Common myeloid progenitor, CD34-positive (primary cell): ENCODE measurements around the gene ANKRD42.

Source experiments
- CTCF ChIA-PET: fragments of 350-600 bp; sonication (Branson Sonifier 250); formaldehyde crosslinking; loops from one replicate; lab custom pipeline; 2021; ENCODE audit warnings: antibody characterized with exemption; lab: Charles Lee
- POLR2A ChIA-PET: fragments of 350-600 bp; sonication (Branson Sonifier 250); formaldehyde crosslinking; loops from one replicate; lab custom pipeline; 2021; ENCODE audit warnings: antibody characterized with exemption; lab: Charles Lee
- DNase-seq, 3 donors: peaks; one replicate each; pipeline versions ENCODE4 v3.0.0 to v3.0.0-alpha.2; 2013
- H3K27ac ChIP-seq, 2 experiments: 1 replicate in 1 of 2; 2 replicates in 1 of 2; pipeline ENCODE4 v1.7.0; 2013; ENCODE audit warnings: inconsistent platforms in 2 of 2, low read length in 2 of 2, mild to moderate bottlenecking in 2 of 2, low read depth in 1 of 2, moderate library complexity in 1 of 2; ENCODE audit not compliant: severe bottlenecking in 2 of 2, insufficient read depth in 1 of 2, poor library complexity in 1 of 2
- H3K27me3 ChIP-seq, 5 experiments: replicated peaks in 2 of 5; 1 replicate in 3 of 5; 2 replicates in 2 of 5; pipeline versions ENCODE4 v1.6.1 to v1.7.0; 2013; ENCODE audit warnings: low read length in 4 of 5, mild to moderate bottlenecking in 2 of 5, moderate library complexity in 2 of 5, inconsistent platforms in 1 of 5; ENCODE audit not compliant: insufficient read depth in 5 of 5, control insufficient read depth in 4 of 5
- H3K36me3 ChIP-seq, 4 experiments: 1 replicate in 2 of 4; 2 replicates in 2 of 4; pipeline versions ENCODE4 v1.6.1 to v1.7.0; 2013; ENCODE audit warnings: low read length in 3 of 4, control low read depth in 1 of 4, mild to moderate bottlenecking in 1 of 4; ENCODE audit not compliant: control insufficient read depth in 4 of 4, insufficient read depth in 4 of 4
- H3K4me1 ChIP-seq, 4 experiments: 1 replicate in 3 of 4; 2 replicates in 1 of 4; pipeline versions ENCODE4 v1.6.1 to v1.7.1; 2013; ENCODE audit warnings: low read length in 3 of 4, mild to moderate bottlenecking in 3 of 4, control low read depth in 1 of 4, inconsistent platforms in 1 of 4, moderate library complexity in 1 of 4; ENCODE audit not compliant: control insufficient read depth in 4 of 4, insufficient read depth in 4 of 4; ENCODE audit errors: control extremely low read depth in 1 of 4
- H3K4me3 ChIP-seq, 7 experiments: 1 replicate in 4 of 7; 2 replicates in 3 of 7; pipeline versions ENCODE4 v1.5.1 to v1.7.0; 2013; ENCODE audit warnings: mild to moderate bottlenecking in 7 of 7, low read length in 6 of 7, moderate library complexity in 6 of 7, inconsistent platforms in 2 of 7, low read depth in 2 of 7, control low read depth in 1 of 7; ENCODE audit not compliant: insufficient read depth in 4 of 7, control insufficient read depth in 1 of 7; ENCODE audit errors: extremely low read depth in 1 of 7
- H3K9me3 ChIP-seq, 5 experiments: 1 replicate in 4 of 5; 2 replicates in 1 of 5; pipeline versions ENCODE4 v1.6.1 to v1.7.1; 2013; ENCODE audit warnings: low read length in 4 of 5, mild to moderate bottlenecking in 2 of 5, inconsistent platforms in 1 of 5, low read depth in 1 of 5, moderate library complexity in 1 of 5; ENCODE audit not compliant: control insufficient read depth in 4 of 5, insufficient read depth in 2 of 5; ENCODE audit errors: control extremely low read depth in 1 of 5
- WGBS: methylation state at CpG from one replicate; pipeline ENCODE4 v1.1.5; 2013; ENCODE audit not compliant: insufficient coverage; 5-methylcytosine and 5-hydroxymethylcytosine counted together

Gene ANKRD42

DNA sequence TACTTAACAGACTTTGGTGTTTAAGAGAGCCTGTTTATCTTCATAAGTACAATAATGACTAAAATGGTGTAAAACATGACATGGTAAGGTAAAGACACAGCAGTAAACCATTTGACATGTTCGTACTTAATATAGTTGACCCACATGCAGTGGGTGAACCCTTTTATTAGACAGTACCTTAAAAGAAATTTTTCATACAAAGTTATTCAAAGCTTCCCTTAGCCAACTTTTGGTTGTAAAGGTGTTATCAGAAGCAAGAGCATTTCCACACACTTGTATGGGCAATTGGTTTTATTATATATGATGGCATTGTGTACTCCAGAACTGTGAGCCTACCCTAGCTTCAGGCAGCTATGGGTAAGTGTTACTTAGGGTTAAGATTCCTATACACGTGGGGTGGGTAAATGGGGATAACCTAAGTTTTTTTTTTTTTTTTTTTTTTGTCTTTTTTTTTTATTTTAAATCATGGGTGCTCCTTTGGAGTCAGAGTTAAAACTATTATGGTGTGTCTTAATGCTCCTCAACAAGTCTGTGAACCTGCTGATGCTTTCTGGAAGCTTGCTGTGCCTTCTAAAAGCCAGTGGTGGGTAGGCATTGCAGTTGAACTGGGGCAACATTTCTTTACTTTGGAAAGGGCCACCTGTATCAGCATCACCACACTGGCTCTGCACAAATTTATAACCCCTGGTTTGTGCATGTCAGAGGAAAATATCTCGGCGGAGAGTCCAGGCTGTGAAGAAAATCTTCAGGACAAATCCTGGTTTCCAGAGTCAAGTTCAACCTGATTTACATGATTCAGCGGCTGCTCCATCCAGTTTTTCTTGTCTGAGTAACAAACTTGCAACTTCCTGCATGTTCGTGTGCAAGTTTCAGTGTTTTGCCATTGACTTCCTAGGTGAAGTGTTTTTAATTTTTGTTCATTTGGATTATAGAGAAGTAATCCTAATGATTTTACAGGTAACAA is 33.3 kb upstream of the ANKRD42 start:
- Histone ChIP-seq H3K4me1 (peaks cover 20 to 46% (median 30%) of the 10 kb centered on the region in 4 experiments), H3K9me3 (no peaks in the 10 kb centered on the region), H3K4me3 (peak overlapping the region in 6 of 7 experiments; percentile 97 to 100 (median 99)), H3K27me3 (no peaks in the 10 kb centered on the region), H3K36me3 (peaks cover 7 to 36% (median 18%) of the 10 kb centered on the region in 4 experiments), H3K27ac (peak overlapping the region in 1 of 2 experiments; percentile 99)
- POLR2A ChIA-PET = interaction anchor here (0.6 to 1.5 kb wide), 3 partner anchors 13 to 88 kb away, joined by 3 to 6 read pairs (median 4); partner anchors contain the start of genes ANKRD42 and RAB30
- CTCF ChIA-PET = interaction anchor here (1.0 to 1.8 kb wide), 4 partner anchors 12 to 85 kb away, joined by 3 to 6 read pairs (median 4); no protein-coding TSS in a partner anchor
- peak in 2 of 3 donors; percentile 10 to 32 for DNase-seq
- WGBS = 40% methylated on average over 4 of the region's 6 CpGs

GRCh38 chr11:83161610-83162199 is 31.8 kb upstream of the ANKRD42 start:
- 100% methylated on average over 1 of the region's 1 CpG for WGBS
- peak overlapping the region in 1 of 7 experiments; percentile 62 for H3K4me3 ChIP-seq
- POLR2A ChIA-PET = no interaction called here
- no peak for DNase-seq
- H3K9me3 ChIP-seq = no peaks in the 10 kb centered on the region
- H3K27me3 ChIP-seq = no peaks in the 10 kb centered on the region
- CTCF ChIA-PET = no interaction called here
- H3K36me3 ChIP-seq = peaks cover 18 to 51% (median 29%) of the 10 kb centered on the region in 4 experiments
- H3K27ac ChIP-seq = no peak overlapping the region
- H3K4me1 ChIP-seq = peaks cover 20 to 40% (median 25%) of the 10 kb centered on the region in 4 experiments

GRCh38 chr11:83162377-83162776 is 31.1 kb upstream of the ANKRD42 start:
- Histone ChIP-seq H3K36me3 (peaks cover 19 to 58% (median 34%) of the 10 kb centered on the region in 4 experiments), H3K27ac (no peak overlapping the region), H3K27me3 (no peaks in the 10 kb centered on the region), H3K4me3 (peak overlapping the region in 1 of 7 experiments; percentile 62), H3K4me1 (peaks cover 20 to 40% (median 25%) of the 10 kb centered on the region in 4 experiments), H3K9me3 (no peaks in the 10 kb centered on the region)
- no CpG with 5 or more reads among the region's 2 CpGs for WGBS
- ChIA-PET CTCF (no interaction called here), POLR2A (interaction anchor here (0.6 kb wide), 1 partner anchor 127 kb away, joined by 7 read pairs; no protein-coding TSS in a partner anchor)
- peak; percentile 32 to 67 (median 56) for DNase-seq

- Histone ChIP-seq H3K4me1 (peaks cover 3 to 38% (median 16%) of the 10 kb centered on the region in 4 experiments), H3K9me3 (no peaks in the 10 kb centered on the region), H3K27ac (no peak overlapping the region), H3K4me3 (no peak overlapping the region), H3K36me3 (peaks cover 39 to 71% (median 61%) of the 10 kb centered on the region in 4 experiments), H3K27me3 (no peaks in the 10 kb centered on the region)
- WGBS = 100% methylated on average over 4 of the region's 11 CpGs
- ChIA-PET POLR2A (no interaction called here), CTCF (no interaction called here)
- no peak for DNase-seq
Measured at GRCh38 chr11:83166193-83166866, 27.2 kb upstream of the ANKRD42 start.

DNA sequence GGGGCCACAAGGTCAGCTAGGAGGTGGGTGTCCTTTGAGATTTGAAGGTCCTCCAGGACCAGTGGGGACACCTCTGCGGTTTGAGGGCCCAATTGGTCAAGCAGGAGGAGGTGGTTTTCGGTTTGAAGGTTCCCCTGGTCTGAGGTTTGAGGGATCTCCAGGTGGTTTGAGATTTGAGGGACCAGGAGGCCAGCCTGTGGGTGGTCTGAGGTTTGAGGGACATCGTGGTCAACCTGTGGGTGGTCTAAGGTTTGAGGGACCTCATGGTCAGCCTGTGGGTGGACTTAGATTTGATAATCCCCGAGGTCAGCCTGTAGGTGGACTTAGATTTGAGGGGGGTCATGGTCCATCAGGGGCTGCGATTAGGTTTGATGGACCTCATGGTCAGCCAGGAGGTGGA is 24.8 kb upstream of the ANKRD42 start:
- Histone ChIP-seq H3K36me3 (peaks cover 41 to 83% (median 66%) of the 10 kb centered on the region in 4 experiments), H3K9me3 (no peaks in the 10 kb centered on the region), H3K27me3 (no peaks in the 10 kb centered on the region), H3K4me3 (no peak overlapping the region), H3K27ac (no peak overlapping the region), H3K4me1 (peaks cover 1 to 36% (median 21%) of the 10 kb centered on the region in 4 experiments)
- WGBS = 100% methylated on average over 4 of the region's 5 CpGs
- CTCF ChIA-PET = interaction anchor here (1.0 kb wide), 1 partner anchor 19 kb away, joined by 3 read pairs; no protein-coding TSS in a partner anchor
- POLR2A ChIA-PET = no interaction called here
- DNase-seq = no peak

GRCh38 chr11:83170865-83171264 is 22.6 kb upstream of the ANKRD42 start:
- CTCF ChIA-PET = no interaction called here
- no peak for DNase-seq
- Histone ChIP-seq H3K36me3 (peaks cover 35 to 82% (median 60%) of the 10 kb centered on the region in 4 experiments), H3K27ac (peak overlapping the region in 1 of 2 experiments; percentile 39), H3K4me1 (peaks cover 4 to 41% (median 22%) of the 10 kb centered on the region in 4 experiments), H3K4me3 (peak overlapping the region in 3 of 7 experiments; percentile 11 to 39 (median 32)), H3K27me3 (no peaks in the 10 kb centered on the region), H3K9me3 (no peaks in the 10 kb centered on the region)
- no CpG with 5 or more reads among the region's 2 CpGs for WGBS
- POLR2A ChIA-PET = no interaction called here
